Measurements from ENCODE around the gene PPTC7.

DNA sequence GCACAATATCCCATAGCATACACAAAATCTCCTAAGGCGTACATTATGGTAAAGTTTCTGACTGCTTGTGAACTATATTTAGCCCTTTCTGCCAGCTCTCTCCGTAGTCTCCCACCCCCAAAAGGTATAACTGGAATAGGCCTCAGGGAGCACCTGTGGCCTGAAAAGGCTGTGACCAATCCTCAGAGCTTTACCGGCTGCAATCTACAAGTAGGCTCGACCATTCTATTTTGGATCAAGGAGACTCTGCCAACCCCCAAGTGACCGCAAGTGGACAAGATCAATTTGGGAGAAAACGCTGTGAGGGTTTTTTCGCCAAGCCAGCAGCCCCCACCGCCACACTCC, 1.2 kb downstream of the PPTC7 start:
- TF ChIP-seq CTCF (IDR thresholded peaks at IDR 0.05) (no peak), POLR2A (IDR thresholded peaks at IDR 0.05) (no peak)

Measured in transverse colon (tissue), 3 donors.